ENCODE results near the gene OGDHL. TPM values are rescaled to one million over a fixed set of nuclear protein-coding genes. Genes with fewer than 3 reads are reported as not detected.

OGDHL gene
- total and polyA plus RNA-seq, 2 donors from 2014 or later: 82.8 to 247 TPM

GRCh38 chr10:49742683-49743463 is 19.2 kb downstream of the OGDHL start:
- no peak for DNase-seq
- no peak for TF ChIP-seq CTCF (IDR thresholded peaks at IDR 0.05; ENCODE audit: borderline replicate concordance, extremely low read depth, insufficient read depth)
- no peak for FAIRE-seq

GRCh38 chr10:49741108-49741995 is 20.8 kb downstream of the OGDHL start:
- no peaks in the 10 kb centered on the region for H3K27me3 ChIP-seq (ENCODE audit: control insufficient read depth, insufficient read depth, low read length)
- no peak overlapping the region for H3K4me3 ChIP-seq (ENCODE audit: low read length in 3 of 3)
- H3K9ac ChIP-seq (ENCODE audit: low read length in 3 of 3): no peak overlapping the region
- no peaks in the 10 kb centered on the region for H3K4me1 ChIP-seq (ENCODE audit: control insufficient read depth in 2 of 3, insufficient read depth in 2 of 3, low read depth in 1 of 3, low read length in 3 of 3)
- no peak for FAIRE-seq
- peak in 1 of 5 donors; percentile 26 for DNase-seq
- no peak for TF ChIP-seq CTCF (IDR thresholded peaks at IDR 0.05; ENCODE audit: borderline replicate concordance, extremely low read depth, insufficient read depth)
- peaks cover 0 to 67% (median 51%) of the 10 kb centered on the region in 3 donors for H3K36me3 ChIP-seq (ENCODE audit: control insufficient read depth in 2 of 3, insufficient read depth in 3 of 3, low read length in 3 of 3)
- H3K27ac ChIP-seq (ENCODE audit: low read depth in 2 of 2, low read length in 2 of 2): no peak overlapping the region
- H3K9me3 ChIP-seq (ENCODE audit: control insufficient read depth in 2 of 3, insufficient read depth in 1 of 3, low read length in 3 of 3): no peaks in the 10 kb centered on the region
- intact Hi-C loops (cut with DNase I): no loop called here

More at GRCh38 chr10:49742683-49743463, 19.2 kb downstream of the OGDHL start:
- Histone ChIP-seq H3K9ac (ENCODE audit: low read length in 3 of 3) (no peak overlapping the region), H3K36me3 (ENCODE audit: control insufficient read depth in 2 of 3, insufficient read depth in 3 of 3, low read length in 3 of 3) (peaks cover 0 to 75% (median 54%) of the 10 kb centered on the region in 3 donors), H3K9me3 (ENCODE audit: control insufficient read depth in 2 of 3, insufficient read depth in 1 of 3, low read length in 3 of 3) (no peaks in the 10 kb centered on the region), H3K27me3 (ENCODE audit: control insufficient read depth, insufficient read depth, low read length) (no peaks in the 10 kb centered on the region), H3K4me3 (ENCODE audit: low read length in 3 of 3) (no peak overlapping the region), H3K27ac (ENCODE audit: low read depth in 2 of 2, low read length in 2 of 2) (no peak overlapping the region), H3K4me1 (ENCODE audit: control insufficient read depth in 2 of 3, insufficient read depth in 2 of 3, low read depth in 1 of 3, low read length in 3 of 3) (no peaks in the 10 kb centered on the region)
- intact Hi-C loops (cut with DNase I): no loop called here

GRCh38 chr10:49740346-49741107 is 21.6 kb downstream of the OGDHL start:
- no peak for TF ChIP-seq CTCF (IDR thresholded peaks at IDR 0.05; ENCODE audit: borderline replicate concordance, extremely low read depth, insufficient read depth)
- Histone ChIP-seq H3K4me3 (ENCODE audit: low read length in 3 of 3) (no peak overlapping the region), H3K27ac (ENCODE audit: low read depth in 2 of 2, low read length in 2 of 2) (no peak overlapping the region), H3K4me1 (ENCODE audit: control insufficient read depth in 2 of 3, insufficient read depth in 2 of 3, low read depth in 1 of 3, low read length in 3 of 3) (no peaks in the 10 kb centered on the region), H3K9me3 (ENCODE audit: control insufficient read depth in 2 of 3, insufficient read depth in 1 of 3, low read length in 3 of 3) (no peaks in the 10 kb centered on the region), H3K36me3 (ENCODE audit: control insufficient read depth in 2 of 3, insufficient read depth in 3 of 3, low read length in 3 of 3) (peaks cover 0 to 65% (median 51%) of the 10 kb centered on the region in 3 donors), H3K9ac (ENCODE audit: low read length in 3 of 3) (no peak overlapping the region), H3K27me3 (ENCODE audit: control insufficient read depth, insufficient read depth, low read length) (no peaks in the 10 kb centered on the region)
- DNase-seq (peak in 1 of 5 donors; percentile 17), FAIRE-seq (no peak)
- intact Hi-C loops (cut with DNase I): no loop called here

All from kidney (tissue), 14 donors.